GM19328 (cell line): Measurements from ENCODE around the gene TLCD3B.
"Not testable (repeated sequence)": the region's sequence is repeated elsewhere in the genome, so short reads cannot be mapped to it uniquely, and the experiment has no call there.

Experiments used
- ATAC-seq: cut with Tn5 transposase; IDR thresholded peaks from one replicate; pipeline ENCODE4 v1.9.1; 2021; ENCODE audit warnings: mild to moderate bottlenecking, moderate library complexity; ENCODE audit not compliant: unreplicated experiment

Gene TLCD3B

DNA sequence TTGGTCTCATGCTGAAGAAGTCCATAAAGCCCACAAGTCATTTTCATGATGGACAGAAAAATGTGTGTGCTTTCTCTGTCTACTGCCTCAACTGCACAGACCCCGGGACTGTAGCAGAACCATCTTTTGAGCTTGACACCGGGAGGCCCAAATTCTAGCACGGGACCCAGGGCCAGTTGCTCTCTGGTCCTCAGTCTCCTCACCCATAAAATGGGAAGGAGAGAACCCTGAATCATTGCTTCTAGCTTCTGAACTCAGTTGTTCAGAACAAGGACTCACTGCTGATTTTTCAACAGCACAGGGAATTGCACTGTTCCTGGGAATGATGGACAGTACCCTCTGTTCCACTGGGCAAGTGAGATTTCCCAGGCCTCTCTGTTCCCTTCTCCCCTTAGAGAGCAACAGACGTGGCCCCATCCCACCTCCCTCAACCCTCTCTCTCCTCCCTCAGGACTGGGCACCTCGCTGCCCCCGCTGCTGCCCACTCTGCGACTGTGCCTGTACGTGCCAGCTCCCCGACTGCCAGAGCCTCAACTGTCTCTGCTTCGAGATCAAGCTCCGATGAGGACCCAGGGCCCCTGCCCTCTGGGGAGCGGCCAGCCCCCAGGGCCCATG lies 32.3 kb upstream of the TLCD3B start:
- no peak for ATAC-seq

DNA sequence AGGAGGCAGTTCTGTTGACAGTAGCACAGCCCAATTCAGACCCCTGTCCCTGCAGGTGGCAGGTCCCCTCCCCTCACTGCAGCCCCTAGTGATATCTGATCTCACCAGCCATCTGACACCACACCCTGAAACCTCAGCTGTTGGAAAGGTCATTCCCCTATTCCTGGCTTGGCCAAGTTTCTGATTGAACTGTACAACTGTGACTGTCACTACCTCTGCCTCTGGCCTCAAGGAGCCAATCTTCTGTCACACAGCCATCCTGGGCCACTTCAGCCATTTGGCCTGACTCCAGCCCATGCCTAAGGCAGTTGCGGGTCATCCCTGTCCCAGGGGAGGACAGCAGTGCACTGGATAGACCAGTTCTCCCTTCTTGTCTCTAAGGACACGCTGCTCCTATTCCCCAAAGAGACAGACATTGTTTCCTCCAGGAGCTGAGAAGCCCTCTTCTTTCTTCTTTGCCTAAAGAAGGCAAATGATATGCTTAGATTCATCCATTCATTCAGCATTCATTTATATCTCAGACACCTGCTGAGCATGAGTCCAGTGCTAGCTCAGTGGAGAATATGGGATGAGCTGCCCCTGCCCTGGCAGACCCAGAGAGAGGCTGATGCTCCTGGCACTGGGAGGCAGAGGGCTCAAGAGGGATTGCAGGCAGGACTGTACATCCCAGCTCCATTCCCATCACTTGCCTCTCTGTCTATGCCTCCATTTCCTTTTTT lies 29.9 kb upstream of the TLCD3B start:
- no peak for ATAC-seq

DNA sequence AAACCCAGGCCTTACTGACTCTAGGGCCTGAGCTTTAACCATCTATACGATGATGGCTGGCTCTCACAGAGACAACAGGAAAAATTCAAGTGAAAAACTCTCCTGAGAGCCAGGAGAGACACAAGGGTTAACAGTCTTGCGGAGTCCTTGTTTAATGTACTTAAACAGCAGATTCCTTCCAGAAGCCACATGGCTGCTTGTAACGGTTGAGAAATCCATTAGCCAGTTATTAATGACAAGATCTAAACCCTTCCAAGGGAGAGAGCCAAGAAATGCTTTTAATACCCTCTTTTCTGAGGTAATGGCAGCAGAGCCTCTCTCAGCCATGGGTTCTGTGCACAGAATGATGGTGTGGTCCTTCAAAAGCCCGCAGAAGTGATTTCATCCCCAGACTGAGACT lies 29.3 kb upstream of the TLCD3B start:
- no peak for ATAC-seq

DNA sequence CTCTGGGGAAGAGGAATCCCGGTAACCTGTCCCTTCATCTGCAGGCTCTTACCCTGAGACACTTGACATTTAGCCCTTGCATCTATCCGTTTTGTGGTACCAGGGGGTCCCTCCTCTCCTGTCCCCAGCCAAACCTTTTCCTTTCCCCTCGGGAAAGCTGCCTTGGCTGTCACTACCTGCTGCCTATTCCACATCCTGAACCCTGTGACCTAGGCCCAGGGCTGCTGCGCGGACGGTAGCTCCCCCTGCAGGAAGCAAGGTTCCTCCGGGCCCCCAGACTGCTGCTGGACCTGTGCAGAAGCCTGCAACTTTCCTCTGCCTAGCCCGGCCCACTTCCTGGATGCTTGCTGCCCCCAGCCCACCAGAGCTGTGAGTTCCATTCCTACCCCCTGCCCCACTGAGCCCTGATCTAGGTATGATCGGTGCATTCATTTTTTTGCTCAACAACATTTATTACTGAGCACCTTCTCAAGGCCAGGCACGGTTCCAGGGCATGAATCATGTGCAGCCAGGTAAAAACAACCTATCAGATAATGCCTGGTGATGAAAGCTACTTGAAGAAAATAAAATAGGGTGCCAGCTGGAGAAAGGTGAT lies 24.0 kb upstream of the TLCD3B start:
- no peak for ATAC-seq

DNA sequence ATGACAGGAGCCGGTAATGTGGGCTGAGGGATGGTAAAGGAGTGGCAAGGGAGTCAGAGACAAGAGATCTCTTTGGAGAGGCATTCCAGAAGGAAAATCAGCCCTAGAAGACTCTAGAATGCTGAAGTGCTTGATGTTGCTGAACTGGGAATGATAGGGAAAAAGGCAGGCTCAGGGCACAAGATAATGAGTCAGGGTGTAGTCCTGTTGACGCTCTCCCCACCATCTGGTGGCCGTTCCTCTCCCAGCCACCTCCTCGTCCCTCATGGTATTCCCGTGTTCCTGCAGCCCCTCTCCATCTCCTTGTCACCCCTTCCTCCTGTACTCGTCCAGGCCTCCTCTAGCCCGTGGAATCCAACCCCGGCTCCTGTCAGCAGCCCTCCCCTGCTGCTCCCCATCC lies 23.4 kb upstream of the TLCD3B start:
- no peak for ATAC-seq

- no peak for ATAC-seq
Measured at GRCh38 chr16:30053376-30054015, 22.4 kb upstream of the TLCD3B start.

GRCh38 chr16:30052671-30053372 lies 21.8 kb upstream of the TLCD3B start:
- no peak for ATAC-seq

GRCh38 chr16:30051518-30051917 lies 20.4 kb upstream of the TLCD3B start:
- ATAC-seq = no peak

GRCh38 chr16:30049871-30050270 lies 18.8 kb upstream of the TLCD3B start:
- ATAC-seq = no peak

GRCh38 chr16:30046588-30046987 lies 15.5 kb upstream of the TLCD3B start:
- ATAC-seq = no peak

DNA sequence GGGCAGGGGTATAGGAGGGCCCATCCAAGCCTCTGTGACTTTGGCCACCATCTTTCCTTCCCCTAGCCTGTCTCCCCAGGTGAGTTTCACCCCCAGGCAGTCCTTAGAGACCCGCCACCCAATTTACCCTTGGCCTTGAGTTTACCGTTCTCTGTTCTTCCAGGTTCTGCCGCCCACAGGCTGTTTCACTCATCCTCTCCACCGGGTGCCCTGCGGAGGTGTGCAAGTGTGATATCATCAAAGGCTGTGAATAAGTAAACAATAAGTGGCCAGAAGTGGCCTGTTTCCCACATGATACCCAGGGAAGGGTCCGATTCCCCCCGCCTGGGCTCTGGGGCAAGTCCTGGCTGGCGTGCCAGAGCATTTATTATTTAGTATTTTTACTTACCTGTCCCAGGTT lies 15.1 kb upstream of the TLCD3B start:
- ATAC-seq = no peak

DNA sequence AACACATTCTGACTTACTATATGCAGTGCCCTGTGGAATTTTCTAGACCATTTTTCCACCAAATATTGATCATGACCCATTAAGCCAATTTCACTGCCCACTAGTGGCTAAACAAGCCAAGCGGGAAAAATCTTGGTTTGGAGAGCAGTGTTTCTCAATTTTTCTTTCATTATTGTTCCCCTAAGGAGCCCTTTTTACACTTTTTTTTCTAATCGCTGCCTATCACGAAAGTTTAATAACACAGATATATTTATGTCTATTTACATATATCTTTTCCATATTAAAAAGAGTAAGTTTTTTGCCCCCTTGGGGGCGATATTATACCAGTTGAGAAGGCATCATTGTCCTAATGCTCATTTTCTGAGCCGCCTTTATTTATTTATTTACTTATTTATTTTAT lies 10.8 kb upstream of the TLCD3B start:
- no peak for ATAC-seq

GRCh38 chr16:30040690-30041089 lies 9.6 kb upstream of the TLCD3B start:
- ATAC-seq = not testable (repeated sequence)

DNA sequence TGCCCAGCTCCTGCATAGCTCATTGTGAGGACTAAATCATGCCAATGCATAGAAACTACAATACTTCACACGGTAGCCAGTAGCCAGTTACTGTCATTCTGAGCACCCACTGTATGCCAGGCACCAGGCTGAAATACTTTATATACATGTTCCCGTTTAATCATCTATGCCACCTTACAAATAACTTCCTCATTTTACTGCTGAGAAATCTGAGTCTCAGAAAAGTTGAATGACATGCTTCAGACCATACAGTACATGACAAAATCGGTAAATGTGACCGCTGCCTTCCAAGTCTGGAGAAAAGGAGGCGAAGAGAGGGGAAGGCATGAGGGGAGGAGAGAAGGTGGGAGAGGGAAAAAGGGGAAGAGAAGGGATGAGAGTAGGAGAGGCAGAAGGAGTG lies 9.2 kb upstream of the TLCD3B start:
- ATAC-seq = no peak

DNA sequence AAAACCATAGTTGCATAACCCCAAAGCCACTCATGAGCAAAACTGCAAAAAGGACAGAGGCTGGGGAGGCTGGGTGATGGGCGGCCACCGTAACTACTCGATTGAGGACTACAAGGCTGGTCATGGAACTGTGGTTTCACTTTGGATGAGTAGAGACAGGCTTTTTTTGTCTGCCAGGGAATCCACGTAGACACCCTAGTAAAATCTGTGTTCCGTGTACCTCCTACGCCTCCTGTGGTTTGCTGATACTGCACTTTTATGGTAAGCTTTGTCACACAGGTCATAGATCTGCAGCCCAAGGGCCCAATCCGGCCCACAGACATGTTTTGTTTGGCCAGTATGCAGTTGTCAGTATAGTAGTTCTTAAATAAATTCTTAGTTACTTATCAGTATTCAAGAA lies 2.2 kb upstream of the TLCD3B start:
- no peak for ATAC-seq

GRCh38 chr16:30032083-30032819 lies 1.2 kb upstream of the TLCD3B start:
- ATAC-seq = no peak

GRCh38 chr16:30031477-30031918 lies 427 bp upstream of the TLCD3B start:
- ATAC-seq = no peak

- no peak for ATAC-seq
Measured at GRCh38 chr16:30030011-30030685, 923 bp downstream of the TLCD3B start.

- no peak for ATAC-seq
Measured at GRCh38 chr16:30028438-30029076, 2.5 kb downstream of the TLCD3B start.
